ENCODE results near the gene NFATC2.

NFATC2 gene

DNA sequence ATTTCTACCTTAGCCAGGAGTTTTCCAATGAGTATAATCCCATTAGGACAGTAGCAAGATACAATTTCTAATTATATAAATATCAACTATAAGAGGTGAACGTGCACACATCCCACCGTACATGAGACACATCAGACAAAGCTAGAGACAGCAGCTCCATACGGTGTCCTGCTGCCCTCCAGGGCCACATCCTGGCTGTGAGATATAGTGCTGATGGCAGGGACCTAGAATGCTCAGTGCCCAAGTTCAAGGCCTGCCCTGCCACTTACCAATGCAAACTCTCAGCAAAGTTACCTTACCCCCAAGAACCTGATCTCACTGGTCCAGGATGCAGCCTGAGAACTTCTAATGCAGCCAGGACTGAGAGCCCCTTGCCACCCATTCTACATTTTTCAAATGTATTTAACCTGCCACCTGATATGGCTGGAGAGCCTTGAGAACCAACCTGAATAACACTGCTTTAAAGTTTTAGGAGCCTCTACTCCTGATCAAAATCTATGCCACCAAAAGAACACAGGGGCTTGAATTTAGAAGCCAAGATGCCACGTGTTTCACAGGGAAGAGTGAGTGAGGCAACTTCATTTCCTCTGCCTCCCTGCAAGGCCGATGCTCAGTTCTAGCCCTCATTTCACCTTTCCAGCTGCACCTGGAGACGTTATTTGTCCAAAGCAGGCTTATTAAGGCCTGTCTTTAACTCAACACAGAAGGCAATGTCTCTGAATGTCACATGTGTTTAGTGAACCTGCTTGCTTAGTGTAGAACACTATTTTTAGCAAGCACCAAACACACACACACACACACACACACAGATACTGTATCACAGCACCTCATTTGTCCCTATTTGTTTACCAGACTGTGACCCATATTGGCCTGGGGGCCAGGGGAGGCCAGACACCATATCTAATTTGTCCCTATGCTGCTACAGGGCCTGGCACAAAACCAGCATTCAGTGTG, 6.1 kb downstream of the NFATC2 start:
- no peak for DNase-seq

DNA sequence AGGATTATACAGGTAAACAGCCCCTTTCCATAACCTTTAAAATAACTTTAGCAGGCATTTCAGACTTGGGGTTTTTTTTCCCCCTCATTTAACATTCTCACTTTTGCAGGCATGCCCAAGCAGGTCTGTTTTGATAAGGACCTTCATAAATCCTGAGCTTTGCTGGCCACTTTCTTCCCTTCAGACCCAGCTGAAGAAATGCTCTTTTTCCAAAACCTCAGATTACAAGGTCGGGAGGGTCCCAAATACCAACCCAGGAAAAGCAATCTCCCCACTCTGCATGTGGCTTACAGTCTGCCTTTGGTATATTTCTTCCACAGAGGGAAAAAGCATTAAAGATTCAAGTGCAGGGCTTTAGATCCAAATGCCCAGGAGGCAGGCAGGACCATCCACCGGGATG, 6.8 kb downstream of the NFATC2 start:
- DNase-seq, result no peak

DNA sequence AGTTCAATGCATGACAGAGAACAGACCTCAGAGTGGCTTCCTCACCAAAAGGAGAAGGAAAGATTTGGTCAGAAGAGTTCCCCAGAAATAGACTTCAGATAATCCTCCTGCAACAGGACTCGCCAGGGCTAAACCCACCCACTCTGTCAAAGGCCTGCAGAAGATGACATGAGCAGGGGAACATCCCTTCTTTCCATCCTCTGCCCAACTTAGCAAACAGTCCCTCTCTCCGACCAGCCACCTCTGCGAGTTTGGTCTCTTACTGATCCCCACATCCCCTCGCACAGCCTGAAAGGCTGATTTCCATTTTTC, 7.5 kb downstream of the NFATC2 start:
- no peak for DNase-seq

DNA sequence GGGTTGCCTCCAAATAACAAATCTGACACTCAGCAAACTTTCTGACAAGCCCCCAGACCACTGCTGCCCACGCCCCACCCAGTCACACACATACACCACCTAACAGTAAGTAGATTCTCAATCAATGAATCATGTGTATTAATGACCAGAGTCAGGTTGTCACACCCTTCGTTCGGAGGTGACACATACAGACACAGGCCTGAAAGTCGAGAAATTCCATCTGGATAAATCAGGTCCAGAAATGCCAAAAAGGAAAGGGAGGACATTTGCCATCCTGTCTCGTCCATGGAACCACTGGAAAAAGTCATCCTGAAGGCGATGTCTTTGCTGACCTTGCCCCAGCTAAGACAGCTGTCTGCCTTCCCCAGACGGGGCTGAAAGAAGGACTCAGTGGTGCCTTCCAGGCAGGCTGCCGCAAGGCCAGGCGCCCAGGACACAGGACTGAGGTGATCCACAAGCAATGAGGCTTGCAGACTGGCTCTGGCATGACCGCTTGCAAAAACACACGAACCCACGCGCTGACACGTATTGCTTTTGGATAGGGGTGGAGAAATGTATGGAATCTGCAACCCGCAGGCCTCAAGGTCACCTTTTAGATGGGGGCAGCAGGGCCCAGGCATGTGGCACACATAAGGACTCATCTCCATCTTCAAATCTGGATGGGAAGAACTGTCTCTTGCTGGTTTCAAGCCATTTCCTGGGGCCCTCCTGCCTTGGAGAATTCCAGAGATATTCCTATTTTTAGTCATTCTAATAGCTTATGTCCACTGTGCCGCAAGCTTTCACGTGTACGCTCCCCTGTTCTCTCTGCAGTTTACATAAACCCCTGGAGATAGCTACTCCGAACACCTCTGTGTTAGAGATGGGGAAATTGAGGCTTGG, 9.0 kb downstream of the NFATC2 start:
- no peak for DNase-seq

DNA sequence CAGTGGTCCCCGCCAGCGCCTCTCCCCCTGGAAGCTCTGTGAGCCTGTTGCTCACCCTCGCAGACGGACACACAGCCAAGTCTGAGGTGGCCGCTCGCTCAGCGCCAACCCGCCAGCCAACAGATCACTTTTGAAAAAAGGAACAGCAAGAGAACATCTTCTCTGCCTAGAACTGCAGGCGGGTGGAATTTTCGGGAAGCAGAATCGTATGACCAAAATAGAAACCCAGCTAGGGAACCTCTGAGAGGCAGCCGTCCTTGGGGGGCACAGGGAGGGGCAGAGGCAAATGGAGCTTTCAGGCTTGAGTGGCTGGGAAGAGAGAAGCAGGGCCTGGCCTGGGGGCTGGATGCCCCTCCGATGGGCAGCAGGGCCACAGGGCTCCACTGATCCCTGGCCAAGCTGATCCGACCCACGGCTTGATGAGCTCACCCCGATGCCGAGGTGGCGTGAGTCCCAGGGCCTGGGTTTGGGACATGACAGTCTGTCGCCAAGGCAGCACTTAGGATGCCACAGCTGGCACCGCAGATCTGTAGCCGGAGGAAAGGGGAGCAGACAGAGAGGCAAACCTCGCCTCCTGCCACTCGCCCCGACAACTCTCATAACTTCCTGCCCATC, 9.8 kb downstream of the NFATC2 start:
- DNase-seq, result no peak

DNA sequence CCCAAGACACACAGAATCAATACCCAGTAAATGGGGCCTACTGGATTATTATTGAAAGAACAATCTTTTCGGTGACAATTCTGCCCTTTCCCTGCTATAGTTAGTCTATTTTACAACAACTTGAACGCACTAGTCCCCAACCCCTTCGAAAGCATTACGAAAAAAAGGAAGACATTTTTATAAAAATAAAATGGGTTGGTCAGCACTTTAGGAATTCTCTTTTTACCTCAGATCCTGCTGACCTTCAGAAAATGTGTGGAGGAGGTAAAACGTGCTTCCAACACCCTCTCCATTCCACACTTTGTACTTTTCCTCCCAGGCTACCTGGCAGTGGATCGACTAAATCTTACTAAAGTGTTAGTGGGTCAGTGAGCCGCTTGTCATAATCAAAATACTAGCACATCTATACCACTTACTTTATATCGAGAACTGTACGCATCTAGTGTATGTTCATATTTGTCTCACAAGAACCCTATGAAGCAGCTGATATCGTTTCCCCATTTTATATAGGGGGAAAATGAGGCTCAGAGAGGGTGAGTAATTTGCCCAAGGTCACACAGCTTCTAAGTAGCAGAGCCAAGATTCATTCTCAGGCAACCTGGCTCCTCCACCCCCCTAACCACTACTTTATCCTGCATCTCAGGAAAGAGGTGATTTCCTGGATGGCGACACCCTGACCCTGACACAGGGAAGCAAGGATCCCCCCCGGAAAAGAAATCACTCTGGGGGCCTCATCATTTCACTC, 10.6 kb downstream of the NFATC2 start:
- DNase-seq, result no peak

DNA sequence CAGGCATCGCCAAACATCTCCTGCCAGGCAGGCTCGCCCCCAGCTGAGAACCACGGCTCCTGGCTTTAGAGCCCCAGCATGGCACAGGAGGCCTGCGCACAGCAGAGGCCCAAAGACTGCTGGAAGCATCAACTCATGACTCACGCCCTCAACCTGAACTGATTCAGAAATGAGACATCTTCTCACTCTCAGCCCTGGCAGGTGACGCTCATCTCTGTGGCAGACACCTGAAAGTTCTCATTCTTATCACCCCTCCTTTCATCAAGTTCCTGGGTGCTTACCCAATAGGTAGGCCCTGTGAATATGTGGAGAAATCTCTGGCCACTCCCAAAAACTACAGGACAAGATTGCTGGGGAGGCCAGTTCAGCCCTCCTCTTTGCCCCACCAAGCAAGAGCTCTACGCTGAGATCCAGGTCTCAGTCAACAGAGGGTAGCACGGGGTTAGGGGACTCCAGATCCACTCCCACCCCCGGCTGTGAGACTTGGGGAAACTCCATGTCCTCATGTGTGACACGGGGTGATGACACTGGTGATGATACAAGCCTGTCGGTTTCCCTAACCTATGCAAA, 11.3 kb downstream of the NFATC2 start:
- DNase-seq, result peak; percentile 69

DNA sequence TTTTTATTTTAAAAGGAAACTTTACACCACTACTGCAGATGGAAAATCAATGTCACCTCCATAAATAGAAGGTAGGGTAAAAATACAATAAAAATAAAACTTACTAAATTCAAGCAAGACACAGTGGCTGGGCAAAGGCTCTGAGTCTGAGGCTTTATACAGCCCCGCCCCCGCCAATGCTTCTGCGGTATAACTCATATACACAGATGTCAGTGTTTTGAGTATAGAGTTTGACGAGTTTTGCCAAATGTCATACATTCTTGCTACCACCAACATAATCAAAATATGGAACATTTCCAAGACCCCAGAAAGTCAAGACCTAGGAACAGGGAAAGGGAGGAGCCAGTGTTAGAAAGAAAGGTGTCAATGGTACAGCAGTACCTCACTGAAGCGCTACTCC, 12.8 kb downstream of the NFATC2 start:
- DNase-seq, result peak; percentile 55

DNA sequence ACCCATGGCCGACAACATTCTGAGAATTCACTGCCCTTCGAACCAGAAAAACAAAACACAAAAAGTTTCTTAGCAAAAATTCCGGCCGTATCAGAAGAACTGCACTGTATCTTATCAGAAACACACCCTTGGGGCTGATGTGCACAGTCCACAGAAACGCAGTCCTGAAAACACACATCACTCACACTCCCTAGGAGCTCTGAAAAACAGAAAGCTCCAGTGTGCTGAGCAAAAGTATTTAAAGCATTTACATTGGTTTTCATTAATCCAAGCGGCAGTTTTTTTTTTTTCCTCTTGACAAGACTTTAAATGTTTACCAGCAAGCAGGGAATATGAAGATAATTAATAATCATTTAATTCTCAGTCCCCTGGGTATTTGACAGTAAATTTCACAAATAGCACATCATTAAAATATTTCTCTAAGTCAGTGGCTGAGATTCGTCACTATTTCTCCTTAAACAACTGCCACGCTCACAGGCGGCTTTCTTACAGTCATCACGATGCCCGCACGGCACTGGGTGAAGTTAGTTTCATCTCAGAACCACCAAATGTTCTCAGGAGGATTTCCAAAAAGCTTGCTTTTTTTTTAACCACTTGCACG, 13.3 kb downstream of the NFATC2 start:
- no peak for DNase-seq

DNA sequence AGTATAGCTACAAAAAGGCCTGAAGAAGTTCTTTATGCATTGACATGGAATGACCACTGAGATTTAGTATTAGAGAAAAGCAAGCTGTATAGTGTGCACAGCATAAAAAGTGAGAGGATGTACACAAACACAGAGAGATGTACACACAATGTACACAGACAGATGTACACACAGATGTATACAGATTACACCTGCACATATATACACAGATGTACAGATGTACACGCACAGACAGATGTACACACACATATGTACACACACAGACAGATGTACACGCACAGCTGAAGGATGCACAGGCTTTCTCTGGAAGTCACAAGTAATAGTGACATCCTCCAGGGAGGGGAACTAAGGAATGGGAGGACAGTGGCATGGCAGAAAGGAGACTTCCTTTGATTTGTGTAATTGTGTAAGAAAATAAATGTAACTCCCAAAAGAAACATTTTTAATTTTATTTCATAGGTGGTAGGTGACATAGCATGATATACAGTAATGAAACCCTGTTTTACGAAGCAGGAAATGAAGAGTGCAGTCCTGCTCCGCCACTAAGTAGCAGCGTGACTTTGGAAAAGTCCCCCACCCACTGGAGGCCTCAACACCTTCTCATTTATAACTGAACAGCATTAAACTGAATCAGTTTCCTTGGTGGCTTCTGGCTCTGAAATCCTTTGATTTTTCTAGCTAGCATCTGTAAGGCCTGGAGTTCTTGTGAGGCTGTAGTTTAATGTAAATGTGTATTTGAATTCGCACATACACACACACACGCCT, 14.1 kb downstream of the NFATC2 start:
- peak; percentile 38 for DNase-seq

DNA sequence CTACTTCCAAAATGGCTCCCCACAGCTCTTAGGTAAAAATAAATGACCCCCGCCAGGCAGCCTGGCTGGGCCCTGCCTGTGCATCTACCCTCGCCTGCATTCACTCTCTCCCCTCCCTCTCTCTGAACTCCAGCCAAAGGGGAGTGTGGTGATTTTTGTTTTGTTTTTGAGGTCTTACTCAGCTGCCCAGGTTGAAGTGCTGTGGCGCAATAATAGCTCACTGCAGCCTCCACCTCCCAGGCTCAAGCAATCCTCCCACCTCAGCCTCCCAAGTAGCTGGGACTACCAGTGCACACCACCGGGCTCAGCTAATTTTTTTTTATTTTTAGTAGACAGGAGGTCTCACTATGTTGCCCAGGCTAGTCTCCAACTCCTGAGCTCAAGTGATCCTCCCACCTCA, 15.8 kb downstream of the NFATC2 start:
- no peak for DNase-seq

DNA sequence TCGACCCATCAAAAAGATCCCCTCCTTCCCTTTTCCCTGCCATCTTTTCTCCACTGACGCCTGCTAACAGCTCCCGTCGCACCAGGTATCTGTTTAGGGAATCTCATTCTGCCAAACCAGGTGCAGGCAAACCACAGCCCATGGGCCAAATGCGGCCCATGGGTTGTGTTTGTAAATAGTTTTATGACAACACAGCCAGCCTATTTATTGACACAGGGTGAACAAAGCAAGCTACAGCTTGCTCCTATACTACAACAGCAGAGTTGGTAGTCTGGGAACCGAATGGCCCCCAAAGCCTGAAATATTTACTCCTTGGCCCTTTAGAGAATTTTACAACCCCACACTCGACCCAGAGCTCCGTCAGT, 16.4 kb downstream of the NFATC2 start:
- no peak for DNase-seq

DNA sequence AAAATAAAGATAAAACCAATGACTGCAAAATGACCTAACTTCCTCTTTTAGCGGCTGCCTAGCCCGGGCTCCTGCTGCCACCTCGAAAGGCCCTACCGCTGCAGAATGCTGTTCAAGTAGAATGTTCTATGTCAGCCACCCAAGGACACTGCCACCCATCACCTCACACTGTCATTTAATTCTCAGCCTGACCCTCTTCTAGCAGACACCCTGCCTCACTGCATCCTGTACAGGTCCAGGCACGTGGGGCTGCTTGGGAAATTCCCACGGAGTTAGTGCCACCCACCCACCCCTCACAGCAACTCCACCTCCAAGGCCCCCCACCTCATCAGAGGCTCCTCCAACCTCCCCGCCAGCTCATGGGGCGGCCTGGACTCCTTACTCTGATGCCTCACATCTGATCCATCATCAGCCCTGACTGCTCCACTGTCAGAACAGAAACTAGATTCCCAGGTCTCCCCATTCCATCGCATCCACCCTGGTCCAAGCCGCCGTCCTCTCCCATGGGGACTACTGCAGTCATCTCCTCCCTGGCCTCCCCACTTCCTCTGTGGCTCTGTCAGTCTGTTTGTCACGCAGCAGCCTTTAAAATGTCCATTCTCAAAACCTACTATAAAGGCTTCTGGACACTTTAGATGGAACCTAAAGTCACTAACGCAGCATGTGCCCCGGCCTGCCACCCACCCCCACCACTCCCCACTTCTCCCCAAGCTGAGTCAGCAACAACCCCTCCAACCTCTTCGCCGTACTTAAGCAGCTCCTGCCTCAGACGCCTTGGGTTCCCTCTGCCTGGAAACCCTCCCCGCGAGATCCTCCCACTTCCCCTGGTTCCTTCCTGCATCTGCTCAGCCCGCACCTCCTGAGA, 17.0 kb downstream of the NFATC2 start:
- peak; percentile 36 for DNase-seq

DNA sequence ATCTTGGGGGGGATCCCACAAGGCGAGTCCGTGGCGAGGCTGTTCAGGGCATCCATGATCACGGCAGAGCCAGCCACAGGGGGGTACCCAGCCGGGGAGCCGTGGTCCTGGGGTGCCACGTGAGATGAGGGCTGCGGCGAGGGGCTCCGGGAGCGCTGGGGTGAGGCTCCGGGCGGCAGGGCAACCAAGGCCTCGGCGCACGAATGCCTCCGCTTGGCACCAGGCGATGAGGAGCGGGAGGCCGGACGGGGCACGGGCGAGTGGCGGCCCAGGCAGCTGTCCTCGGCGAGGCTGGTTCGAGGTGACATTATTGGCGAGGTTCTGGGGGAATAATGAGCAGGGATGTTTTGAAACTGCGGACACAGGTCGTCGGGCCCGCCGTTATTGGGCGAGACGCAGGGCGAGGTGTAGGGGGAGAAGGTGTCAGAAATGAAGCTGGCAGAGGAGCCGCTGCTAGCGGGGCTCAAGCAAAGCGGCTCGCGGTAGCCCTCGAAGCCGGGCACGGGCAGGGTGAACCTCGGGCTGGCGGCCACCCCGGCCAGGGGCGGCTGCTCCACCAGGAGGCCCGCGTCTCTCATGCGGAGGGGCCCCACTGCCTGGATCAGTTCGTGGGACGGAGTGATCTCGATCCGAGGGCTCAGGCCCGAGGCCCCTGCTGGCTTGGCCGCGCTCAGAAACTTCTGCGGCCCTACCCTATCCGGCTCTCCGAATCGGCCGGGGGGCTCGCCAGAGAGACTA, 19.1 kb downstream of the NFATC2 start:
- no peak for DNase-seq

DNA sequence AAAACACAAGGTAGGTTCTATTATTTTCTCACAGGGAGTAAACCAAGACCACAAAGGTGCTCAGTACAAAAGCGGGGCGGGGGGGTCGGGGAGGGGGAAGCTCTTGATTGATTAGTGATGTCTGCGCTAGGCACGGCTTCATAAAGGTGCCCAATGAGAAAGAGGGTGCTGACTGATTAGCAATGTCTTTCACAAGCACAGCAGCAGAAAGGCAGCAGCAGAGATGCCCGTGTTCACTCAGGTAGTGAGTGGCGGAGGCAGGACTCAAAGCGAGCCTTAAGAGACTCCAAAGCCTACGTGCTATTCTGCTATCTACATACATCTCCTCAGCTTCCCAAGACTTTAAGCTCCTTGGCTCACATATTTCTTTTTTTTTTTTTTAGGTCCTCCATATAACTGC, 20.3 kb downstream of the NFATC2 start:
- DNase-seq, result no peak

DNA sequence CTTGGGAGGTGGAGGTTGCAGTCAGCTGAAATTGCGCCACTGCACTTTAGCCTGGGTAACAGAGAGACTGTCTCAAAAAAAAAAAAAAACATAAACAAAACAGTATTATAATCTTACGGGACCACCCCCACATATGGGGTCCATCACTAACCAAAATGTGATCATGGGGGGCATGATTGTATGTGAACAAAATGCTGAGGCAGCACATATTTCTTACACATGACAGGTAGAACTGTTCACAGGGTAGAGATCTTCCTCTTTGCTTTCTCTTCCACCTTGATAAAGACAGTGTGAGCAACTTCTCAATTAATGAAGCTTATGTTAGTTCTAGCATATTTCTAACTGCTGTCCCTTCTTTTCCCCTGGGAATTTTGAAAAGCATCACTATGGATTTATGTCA, 24.7 kb downstream of the NFATC2 start:
- DNase-seq, result no peak

DNA sequence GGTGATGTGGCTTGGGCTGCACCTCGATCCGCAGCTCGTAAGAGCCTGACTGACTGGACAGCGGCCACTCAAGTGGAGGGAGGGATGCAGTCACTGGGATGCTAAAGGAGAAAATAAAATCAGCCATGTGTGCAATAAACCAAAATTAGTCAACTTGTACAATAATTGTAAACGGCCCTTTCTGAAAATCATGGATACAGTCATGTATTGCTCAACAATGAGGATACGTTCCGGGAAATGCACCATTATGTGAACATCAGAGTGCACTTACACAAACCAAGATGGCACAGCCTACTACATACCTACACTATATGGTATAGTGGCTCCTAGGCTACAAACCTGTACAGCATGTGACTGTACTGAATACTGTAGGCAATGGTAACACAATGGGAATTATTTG, 25.7 kb downstream of the NFATC2 start:
- no peak for DNase-seq

DNA sequence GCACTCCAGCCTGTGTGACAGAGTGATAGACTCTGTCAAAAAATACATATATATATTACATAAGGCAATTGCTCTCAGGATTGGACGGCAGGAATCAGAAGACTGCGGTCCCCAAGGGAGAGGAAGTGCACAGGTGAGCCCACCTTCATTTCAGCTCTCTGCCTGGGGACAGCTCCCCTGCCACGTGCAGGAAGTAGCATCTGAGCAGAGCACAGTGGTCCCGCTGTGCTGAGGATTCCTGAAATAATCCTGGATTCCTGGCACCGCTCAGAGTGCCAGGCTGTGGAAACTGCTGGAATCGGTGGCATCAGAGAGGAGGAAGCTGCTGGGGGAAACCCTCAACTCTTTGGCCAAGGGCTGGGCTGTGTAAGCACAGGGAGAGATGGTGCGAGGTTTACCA, 27.7 kb downstream of the NFATC2 start:
- DNase-seq, result no peak

DNA sequence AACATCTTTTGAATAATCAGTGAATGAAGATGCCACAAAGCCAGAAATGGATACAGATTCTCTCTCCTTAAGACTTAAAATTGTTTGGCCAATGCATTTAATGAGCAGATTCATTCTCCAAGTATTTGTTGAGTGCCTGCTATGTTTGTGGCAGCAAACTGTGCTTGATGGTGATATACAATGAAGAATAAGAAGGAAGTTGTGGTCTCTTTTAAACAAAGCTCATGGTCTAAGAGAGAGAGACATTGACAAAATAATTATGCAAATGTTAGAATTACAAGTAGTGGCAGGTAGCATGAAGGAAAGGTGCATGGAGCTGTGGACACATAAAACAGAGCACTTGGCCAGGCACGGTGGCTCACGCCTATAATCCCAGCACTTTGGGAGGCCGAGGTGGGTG, 28.3 kb downstream of the NFATC2 start:
- DNase-seq, result no peak

DNA sequence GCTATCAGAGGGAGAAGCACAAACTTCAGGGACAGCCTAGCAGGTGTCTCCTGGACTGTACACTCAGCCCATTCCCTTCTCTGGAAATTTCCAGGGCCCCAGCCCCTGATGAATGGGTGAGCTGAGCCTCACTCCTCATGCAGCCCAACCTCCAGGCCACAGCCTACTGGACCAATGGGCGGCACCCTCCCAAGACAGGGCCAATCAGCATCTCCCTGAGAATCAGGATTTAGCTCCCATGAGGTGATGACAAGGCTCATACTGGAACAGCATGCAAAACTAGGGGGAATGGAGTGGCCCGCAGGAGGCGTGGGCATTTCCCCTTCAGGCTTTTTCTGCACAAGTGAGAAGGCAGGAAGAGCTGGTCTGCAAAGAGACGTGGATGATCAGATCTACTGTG, 29.0 kb downstream of the NFATC2 start:
- no peak for DNase-seq

Data from effector CD4-positive, alpha-beta T cell (primary cell).